Caco-2 (cell line): ENCODE measurements around the gene MGAT5B. TPM values are rescaled to one million over a fixed set of nuclear protein-coding genes. Genes with fewer than 3 reads are reported as not detected.

Source experiments
- BruUV-seq: library from RNA; stranded (reverse); fragments of 400-500 nt; replicated peaks from 2 replicates; lab custom pipeline; 2021; lab: Mats Ljungman, UMichigan
- CTCF ChIA-PET: fragments of 300-600 bp; sonication (Branson Sonifier 250); formaldehyde crosslinking; loops from one replicate; lab custom pipeline; 2022; ENCODE audit warnings: antibody characterized with exemption; lab: Charles Lee
- POLR2A ChIA-PET: fragments of 300-600 bp; sonication (Branson Sonifier 250); formaldehyde crosslinking; loops from one replicate; lab custom pipeline; 2022; ENCODE audit warnings: antibody characterized with exemption; lab: Charles Lee
- DNase-seq, 2 experiments: peaks; one replicate each; pipeline versions ENCODE4 v3.0.0 to v3.0.0-alpha.2; 2020 to 2022
- H3K27me3 ChIP-seq: replicated peaks from 2 replicates; pipeline ENCODE4 v1.6.0; 2011; ENCODE audit warnings: low read length; ENCODE audit not compliant: control insufficient read depth, insufficient read depth
- H3K36me3 ChIP-seq: 2 replicates; pipeline ENCODE4 v1.5.1; 2011; ENCODE audit warnings: low read length; ENCODE audit not compliant: control insufficient read depth, insufficient read depth
- H3K4me1 ChIP-seq: fragments of 250-450 bp; sonication (Bioruptor Pico); 2 replicates; pipeline ENCODE4 v1.5.1; 2020; ENCODE audit warnings: mild to moderate bottlenecking
- H3K4me3 ChIP-seq: 2 replicates; pipeline ENCODE4 v1.5.1; 2011; ENCODE audit warnings: low read depth, mild to moderate bottlenecking, control low read depth, low read length
- H3K9me3 ChIP-seq: fragments of 250-450 bp; sonication (Bioruptor Pico); 2 replicates; pipeline ENCODE4 v1.5.1; 2020; ENCODE audit warnings: mild to moderate bottlenecking, moderate library complexity
- H3K27ac Mint-ChIP-seq: one replicate; pipeline ENCODE4 v1.8.0; 2022; ENCODE audit warnings: mixed read lengths; ENCODE audit not compliant: unreplicated experiment
- H3K27me3 Mint-ChIP-seq: one replicate; pipeline ENCODE4 v1.8.0; 2022; ENCODE audit warnings: mixed read lengths; ENCODE audit not compliant: insufficient read depth, unreplicated experiment
- H3K36me3 Mint-ChIP-seq: one replicate; pipeline ENCODE4 v1.8.0; 2022; ENCODE audit warnings: mild to moderate bottlenecking, mixed read lengths; ENCODE audit not compliant: insufficient read depth, unreplicated experiment
- H3K4me1 Mint-ChIP-seq: one replicate; pipeline ENCODE4 v1.8.0; 2022; ENCODE audit warnings: low read depth, mixed read lengths; ENCODE audit not compliant: unreplicated experiment
- H3K4me3 Mint-ChIP-seq: one replicate; pipeline ENCODE4 v1.8.0; 2022; ENCODE audit warnings: mild to moderate bottlenecking, moderate library complexity, mixed read lengths; ENCODE audit not compliant: unreplicated experiment
- H3K9me3 Mint-ChIP-seq: one replicate; pipeline ENCODE4 v1.8.0; 2022; ENCODE audit warnings: mixed read lengths; ENCODE audit not compliant: unreplicated experiment
- CTCF ChIP-seq, 2 experiments: fragments of 200-600 bp in 1 of 2; IDR thresholded peaks; 1 replicate in 1 of 2; 2 replicates in 1 of 2; pipeline versions ENCODE4 v1.5.1 to v1.8.0; 2011 to 2022; ENCODE audit warnings: antibody characterized with exemption in 1 of 2, control low read depth in 1 of 2, inconsistent platforms in 1 of 2, low read depth in 1 of 2, low read length in 1 of 2, mild to moderate bottlenecking in 1 of 2, moderate library complexity in 1 of 2; ENCODE audit not compliant: insufficient read depth in 1 of 2, severe bottlenecking in 1 of 2, unreplicated experiment in 1 of 2
- intact Hi-C: fragments of 100-400 bp; cut with micrococcal nuclease; formaldehyde crosslinking; loops from one replicate; pipeline ENCODE4 v1.10.0; 2022; ENCODE audit not compliant: unreplicated experiment
- total RNA-seq: library from RNA; stranded (reverse); gene quantifications from 2 replicates; pipeline ENCODE4 v1.2.3, GENCODE V29; 2022

The MGAT5B gene
- total RNA-seq, 1 experiment from 2014 or later, result 9.1 TPM

DNA sequence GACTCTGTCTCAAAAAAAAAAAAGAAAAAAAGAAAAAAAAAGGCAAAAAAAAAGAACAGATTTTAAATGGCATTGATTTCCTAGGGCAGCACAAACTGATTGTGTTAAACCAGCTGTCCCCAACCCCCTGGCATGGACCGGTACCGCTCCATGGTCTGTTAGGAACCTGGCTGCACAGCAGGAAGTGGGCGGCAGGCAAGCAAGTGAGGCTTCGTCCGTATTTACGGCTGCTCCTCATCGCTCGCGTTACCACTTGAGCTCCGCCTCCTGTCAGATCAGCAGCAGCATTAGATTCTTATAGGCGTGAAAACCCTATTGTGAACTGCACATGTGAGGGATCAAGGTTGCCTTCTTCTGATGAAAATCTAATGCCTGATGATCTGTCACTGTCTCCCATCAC lies 26.6 kb downstream of the MGAT5B start:
- no peak overlapping the region for H3K27ac Mint-ChIP-seq
- H3K4me1 ChIP-seq, result no peaks in the 10 kb centered on the region
- intact Hi-C loops, result no loop called here

GRCh38 chr17:76897023-76897422 lies 28.8 kb downstream of the MGAT5B start:
- POLR2A ChIA-PET, result no interaction called here
- Mint-ChIP-seq H3K9me3 (no peaks in the 10 kb centered on the region), H3K4me1 (no peaks in the 10 kb centered on the region), H3K27ac (no peak overlapping the region), H3K36me3 (no peaks in the 10 kb centered on the region), H3K27me3 (no peaks in the 10 kb centered on the region), H3K4me3 (no peak overlapping the region)
- no peaks in the 10 kb centered on the region for H3K4me1 ChIP-seq
- BruUV-seq, result no TSS peak
- peaks cover 11% of the 10 kb centered on the region; the same call in 1 of the 2 replicates for H3K9me3 ChIP-seq
- CTCF ChIA-PET, result no interaction called here
- intact Hi-C loops, result no loop called here
- no peaks in the 10 kb centered on the region for H3K36me3 ChIP-seq
- no peak for TF ChIP-seq CTCF (IDR thresholded peaks at IDR 0.05; ENCODE audit: insufficient read depth in 1 of 2, low read depth in 1 of 2, low read length in 1 of 2, severe bottlenecking in 1 of 2, unreplicated experiment in 1 of 2)
- no peak overlapping the region for H3K4me3 ChIP-seq
- no peaks in the 10 kb centered on the region for H3K27me3 ChIP-seq
- DNase-seq, result no peak

More for the DNA sequence above, 26.6 kb downstream of the MGAT5B start:
- BruUV-seq, result no TSS peak
- no peak overlapping the region for H3K4me3 Mint-ChIP-seq
- TF ChIP-seq CTCF (IDR thresholded peaks at IDR 0.05; ENCODE audit: insufficient read depth in 1 of 2, low read depth in 1 of 2, low read length in 1 of 2, severe bottlenecking in 1 of 2, unreplicated experiment in 1 of 2), result no peak
- H3K4me1 Mint-ChIP-seq, result no peaks in the 10 kb centered on the region
- Histone ChIP-seq H3K27me3 (no peaks in the 10 kb centered on the region), H3K9me3 (peaks cover 11% of the 10 kb centered on the region; the same call in 1 of the 2 replicates), H3K4me3 (no peak overlapping the region), H3K36me3 (no peaks in the 10 kb centered on the region)
- no peaks in the 10 kb centered on the region for H3K36me3 Mint-ChIP-seq
- no peaks in the 10 kb centered on the region for H3K9me3 Mint-ChIP-seq
- no peak for DNase-seq
- POLR2A ChIA-PET, result no interaction called here
- no peaks in the 10 kb centered on the region for H3K27me3 Mint-ChIP-seq
- CTCF ChIA-PET, result no interaction called here

DNA sequence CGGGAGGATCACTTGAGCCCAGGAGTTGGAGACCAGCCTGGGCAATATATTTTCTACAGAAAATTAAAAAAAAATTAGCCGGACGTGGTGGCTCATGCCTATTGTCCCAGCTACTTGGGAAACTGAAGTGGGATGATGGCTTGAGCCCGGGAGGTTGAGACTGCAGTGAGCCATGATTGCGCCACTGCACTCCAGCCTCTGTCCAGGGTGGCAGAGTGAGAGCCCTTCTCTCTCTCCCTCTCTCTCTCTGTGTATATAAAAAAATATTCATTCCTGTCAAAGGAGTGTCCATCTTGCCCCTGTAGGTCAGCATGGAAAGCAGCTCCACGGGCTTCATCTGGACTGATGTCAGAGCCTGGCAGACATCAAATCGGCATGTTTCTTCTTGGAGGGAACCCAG lies 31.2 kb downstream of the MGAT5B start:
- POLR2A ChIA-PET, result no interaction called here
- intact Hi-C loops, result no loop called here
- H3K36me3 ChIP-seq, result no peaks in the 10 kb centered on the region
- Mint-ChIP-seq H3K4me3 (no peak overlapping the region), H3K4me1 (no peaks in the 10 kb centered on the region), H3K27me3 (no peaks in the 10 kb centered on the region), H3K27ac (no peak overlapping the region), H3K9me3 (no peaks in the 10 kb centered on the region), H3K36me3 (no peaks in the 10 kb centered on the region)
- no peak overlapping the region for H3K4me3 ChIP-seq
- no peaks in the 10 kb centered on the region for H3K27me3 ChIP-seq
- no peaks in the 10 kb centered on the region for H3K4me1 ChIP-seq
- peaks cover 9% of the 10 kb centered on the region; the same call in 1 of the 2 replicates for H3K9me3 ChIP-seq
- no TSS peak for BruUV-seq
- CTCF ChIA-PET, result no interaction called here
- no peak for DNase-seq
- no peak for TF ChIP-seq CTCF (IDR thresholded peaks at IDR 0.05; ENCODE audit: insufficient read depth in 1 of 2, low read depth in 1 of 2, low read length in 1 of 2, severe bottlenecking in 1 of 2, unreplicated experiment in 1 of 2)
